Activated CD8-positive, alpha-beta memory T cell treated with anti-CD3 and anti-CD28 coated beads, Interleukin-2, amount 50 U/mL, for 24 hours (primary cell): ENCODE measurements around the gene AGT.
"Not testable (repeated sequence)": the region's sequence is repeated elsewhere in the genome, so short reads cannot be mapped to it uniquely, and the experiment has no call there.

Experiments used
- DNase-seq: peaks from one replicate; pipeline ENCODE4 v3.0.0-alpha.2; 2020; ENCODE audit errors: extremely low read depth

Gene AGT

DNA sequence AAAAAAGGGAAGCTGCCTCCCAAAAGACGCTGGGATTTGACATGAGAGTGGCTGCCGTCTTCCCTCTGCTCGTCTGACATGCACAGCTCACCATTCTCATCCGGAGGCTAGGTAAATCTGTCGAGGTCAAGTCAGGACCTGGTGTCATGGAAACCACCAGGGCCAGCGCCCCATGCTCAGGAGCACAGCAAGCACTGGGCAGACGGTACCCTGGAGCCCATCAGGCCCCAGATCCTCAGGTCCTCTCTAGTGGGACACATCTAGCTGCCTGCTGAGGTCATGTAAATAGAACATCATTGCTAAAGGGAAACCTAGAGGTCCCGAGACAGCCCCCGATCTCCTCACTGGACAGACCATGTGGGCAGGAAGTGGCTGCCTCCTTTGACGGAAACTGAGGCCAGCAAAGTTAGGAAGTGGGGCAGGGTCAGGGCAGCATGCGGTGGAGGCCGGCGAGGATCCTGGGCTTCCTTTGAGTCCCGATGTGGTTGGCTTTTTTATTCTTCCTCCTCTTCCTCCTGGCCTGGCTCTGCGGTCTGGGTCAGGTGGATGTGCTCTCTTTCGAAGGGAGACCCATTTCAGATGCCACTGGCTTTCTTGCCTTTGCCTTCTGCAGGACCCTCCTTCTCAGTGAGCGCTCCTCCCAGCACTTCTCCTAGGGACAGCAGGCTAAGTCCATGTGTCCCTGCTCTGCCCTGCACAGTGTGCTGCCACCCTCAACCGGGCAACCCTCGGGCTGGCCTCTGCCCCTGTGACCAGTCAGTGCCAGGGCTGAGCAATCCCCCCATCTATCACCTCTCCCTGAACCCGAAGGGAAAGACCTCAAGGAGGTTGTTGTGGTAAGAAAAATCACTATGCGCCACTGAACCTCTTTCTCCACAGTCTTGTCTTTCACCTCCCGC, 5.9 kb downstream of the AGT start:
- DNase-seq: no peak

DNA sequence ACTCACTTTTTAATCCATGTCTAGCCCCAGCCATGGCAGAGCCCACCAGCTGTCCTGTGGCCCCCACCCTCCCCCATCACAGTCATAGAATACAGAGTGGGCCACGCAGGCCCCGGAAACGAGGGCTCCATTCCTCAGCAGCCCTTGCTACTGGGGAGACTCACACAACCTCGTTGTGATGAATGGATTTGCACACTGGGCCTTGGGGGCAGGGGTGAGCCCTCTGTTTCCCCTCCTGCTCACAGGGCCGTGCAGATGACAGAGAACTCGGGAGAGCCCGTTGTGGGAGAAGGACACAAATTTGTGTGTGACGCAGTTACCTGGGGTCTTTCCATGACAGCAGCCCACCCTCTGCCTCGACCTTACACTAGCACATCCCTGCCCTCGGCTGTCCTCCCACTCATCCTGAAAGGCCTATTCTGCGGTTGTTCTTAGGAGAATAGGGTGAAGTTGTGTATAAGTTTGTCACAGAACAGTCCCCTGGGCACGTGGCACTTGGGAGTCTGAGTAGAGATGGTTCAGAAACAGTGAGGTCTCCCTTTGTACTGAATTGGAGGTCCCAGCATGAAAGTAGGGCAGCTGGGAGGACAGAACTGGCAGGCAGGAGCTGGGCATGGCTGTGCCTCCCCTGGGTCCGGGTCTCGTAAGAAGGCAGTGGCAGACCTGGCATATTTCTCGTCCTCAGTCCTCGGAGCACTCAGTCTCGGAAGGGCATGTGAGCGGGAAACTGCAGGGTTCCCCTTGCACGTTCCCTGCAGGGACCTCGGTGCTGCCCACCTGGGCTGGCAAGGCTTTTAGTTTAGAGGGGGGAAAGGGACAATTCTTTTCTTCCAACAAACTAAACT, 6.8 kb downstream of the AGT start:
- no peak for DNase-seq

DNA sequence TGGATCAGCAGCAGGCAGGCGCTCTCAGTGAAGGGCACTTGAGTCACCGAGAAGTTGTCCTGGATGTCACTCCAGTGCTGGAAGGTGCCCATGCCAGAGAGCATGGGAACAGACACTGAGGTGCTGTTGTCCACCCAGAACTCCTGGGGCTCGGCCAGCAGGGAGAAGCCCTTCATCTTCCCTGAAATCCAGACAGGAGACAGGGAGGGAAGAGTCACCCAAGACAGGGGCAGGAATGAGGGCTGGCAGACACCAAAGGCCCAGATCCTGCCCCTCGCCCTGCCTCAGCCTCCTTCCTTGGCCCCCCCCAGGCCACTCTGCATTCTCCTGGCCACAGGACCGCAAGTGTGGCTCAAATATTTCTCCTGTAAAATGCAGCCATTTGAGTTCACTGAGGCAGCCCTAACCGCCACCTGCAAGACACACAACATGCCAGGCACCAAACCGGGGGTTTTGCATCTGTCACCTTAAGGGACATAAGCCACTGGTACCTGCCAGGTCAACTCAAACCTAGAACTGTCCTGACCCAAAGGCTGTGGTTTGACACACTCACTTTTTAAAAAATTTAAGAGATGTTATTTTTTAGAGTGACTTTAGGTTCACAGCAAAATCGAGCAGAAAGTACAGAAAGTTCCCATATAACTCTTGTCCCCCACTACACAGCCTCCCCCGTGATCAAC, 7.8 kb downstream of the AGT start:
- DNase-seq: no peak

DNA sequence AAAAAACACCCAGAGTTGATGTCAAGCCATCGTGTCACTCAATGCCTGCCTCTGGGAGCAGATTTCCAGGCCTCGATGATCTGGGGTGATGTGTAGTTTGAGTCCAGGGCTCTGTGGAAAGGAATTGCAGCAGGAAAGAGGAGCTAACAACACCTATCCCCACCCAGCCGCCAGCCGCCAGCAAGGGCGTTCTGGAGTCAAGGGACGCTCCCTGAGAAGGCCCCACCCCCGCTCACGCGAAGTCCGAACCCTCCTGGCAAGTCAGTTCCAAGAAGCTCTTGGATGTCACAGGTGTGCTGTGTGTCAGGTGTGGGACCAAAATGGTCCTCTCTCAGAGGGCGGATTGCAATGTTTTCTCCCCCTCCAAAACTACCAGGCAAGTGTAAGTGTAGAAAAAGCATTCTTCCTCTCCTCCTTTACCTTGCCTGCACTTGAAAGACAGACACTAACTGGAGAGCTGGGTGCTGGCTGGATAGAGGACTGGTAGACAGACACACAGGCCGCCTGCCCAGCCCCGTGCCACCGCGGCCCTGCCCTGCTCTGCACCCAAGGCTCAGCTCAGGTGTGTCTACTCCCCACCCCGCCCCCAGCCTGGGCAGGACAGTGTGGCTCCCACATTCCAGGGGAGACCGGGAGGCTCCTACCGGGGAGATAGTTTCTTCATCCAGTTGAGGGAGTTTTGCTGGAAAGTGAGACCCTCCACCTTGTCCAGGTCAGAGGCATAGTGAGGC, 8.5 kb downstream of the AGT start:
- DNase-seq: no peak

DNA sequence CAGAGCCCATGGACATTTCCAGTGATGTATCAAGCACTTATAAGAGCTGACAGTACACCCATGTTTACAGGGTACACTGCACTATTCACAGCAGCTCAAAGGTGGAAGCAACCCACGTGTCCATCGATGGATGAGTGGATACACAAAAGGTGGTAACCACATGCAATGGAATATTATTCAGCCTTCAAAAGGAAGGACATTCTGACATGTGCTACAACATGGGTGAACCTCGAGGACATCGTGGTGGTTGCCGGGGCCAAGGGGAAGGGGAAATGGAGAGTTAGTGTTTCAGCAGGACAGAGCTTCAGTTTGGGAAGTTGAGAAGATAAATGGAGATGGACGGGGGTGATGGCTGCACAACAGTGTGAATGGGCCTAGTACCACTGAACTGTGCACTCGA, 9.1 kb downstream of the AGT start:
- no peak for DNase-seq

DNA sequence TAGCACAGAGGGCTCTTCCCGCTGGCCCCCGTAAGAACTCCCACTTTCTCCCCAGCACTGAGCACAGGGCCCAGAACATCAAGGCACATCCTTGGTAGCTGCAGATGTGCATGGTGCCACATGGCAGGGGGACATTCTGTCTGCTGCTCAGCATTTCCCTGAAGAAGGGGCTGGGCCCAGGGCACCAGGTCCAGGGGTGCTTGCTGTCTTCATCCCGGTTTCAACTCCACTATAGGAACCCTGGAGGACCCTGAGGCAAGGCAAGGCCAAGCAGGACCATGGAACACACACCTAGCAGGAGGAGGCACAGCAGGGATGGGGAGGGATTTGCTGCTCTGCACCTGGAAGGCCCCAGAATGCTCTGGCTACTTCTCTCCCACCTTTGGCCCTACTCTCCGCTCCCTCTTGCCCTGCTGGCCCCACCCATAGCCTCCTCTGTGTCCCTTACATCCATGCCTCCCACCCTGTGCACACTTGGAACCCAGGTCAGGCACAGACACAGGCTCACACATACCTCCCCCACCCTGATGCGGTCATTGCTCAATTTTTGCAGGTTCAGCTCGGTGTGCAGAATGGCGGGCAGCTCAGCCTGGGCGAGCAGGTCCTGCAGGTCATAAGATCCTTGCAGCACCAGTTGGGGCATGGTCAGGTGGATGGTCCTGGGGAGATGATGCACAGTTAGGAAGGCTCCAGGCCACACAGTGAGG, 10.1 kb downstream of the AGT start:
- DNase-seq: no peak

DNA sequence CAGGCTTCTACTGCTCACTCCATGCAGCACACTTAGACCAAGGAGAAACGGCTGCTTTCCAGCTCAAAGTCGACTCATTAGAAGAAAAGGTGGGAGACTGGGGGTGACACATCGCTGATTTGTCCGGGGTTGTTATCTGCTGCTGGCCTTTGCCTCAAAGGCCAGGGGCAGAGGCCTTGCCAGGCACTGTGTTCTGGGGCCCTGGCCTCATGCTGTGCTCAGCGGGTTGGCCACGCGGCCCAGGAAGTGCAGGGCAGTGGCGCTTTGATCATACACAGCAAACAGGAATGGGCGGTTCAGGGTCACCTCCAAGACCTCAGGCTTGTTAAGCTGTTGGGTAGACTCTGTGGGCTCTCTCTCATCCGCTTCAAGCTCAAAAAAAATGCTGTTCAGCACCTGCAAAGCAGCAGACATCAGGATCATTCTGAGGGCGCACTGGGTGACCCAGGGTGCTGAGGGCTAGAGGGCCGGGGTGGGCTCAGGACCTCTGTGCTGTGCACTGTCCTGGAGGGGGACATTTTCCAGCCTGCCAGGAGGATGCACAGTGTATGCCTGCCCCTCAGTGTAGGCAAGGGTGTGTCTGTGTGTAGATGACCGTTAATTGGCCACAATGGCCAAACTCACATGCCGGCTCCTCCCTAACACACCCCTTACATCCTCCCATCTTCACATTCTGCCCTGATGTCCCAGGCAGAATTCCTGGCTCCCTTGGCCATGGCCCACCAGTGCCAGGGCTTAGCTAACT, 10.8 kb downstream of the AGT start:
- DNase-seq: no peak

DNA sequence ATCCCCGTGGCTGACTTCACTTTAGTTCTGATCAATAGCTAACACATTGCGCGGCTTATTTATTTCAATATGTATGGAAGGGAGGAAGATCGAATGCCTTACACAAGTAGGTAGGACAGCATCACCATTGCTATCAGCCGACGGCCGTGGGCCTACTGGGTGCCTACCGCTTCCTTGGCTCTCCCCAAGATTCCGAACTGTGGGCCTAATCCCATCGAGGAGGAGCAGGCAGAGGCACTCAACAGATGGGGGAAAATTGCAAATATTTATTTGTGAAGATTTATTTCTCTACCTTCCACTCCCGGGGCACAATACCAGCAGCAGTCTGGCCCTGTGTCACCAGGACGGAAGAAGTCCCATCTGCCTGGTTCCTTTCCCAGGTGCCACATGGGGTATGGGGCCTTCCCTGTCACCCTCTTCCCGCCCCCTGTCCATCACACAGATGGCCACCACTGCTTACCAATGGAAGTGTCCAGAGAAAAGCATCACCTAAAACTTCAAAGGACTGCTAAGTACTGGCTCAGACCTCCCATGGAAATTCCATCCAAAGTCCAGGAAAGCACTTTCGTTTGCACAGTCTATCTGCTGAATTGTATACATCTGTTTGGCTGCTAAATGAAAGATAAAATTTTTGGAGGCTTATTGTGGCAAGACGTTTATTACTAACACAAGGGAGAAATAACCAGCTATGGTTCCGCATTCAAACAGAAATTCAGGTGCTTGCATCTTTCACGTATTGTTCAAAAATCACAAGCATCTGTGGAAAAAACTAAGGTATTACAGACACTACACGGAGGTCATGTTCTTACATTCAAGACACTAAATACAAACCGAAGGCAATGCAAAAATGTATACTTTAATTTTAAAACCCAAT, 11.8 kb downstream of the AGT start:
- no peak for DNase-seq

DNA sequence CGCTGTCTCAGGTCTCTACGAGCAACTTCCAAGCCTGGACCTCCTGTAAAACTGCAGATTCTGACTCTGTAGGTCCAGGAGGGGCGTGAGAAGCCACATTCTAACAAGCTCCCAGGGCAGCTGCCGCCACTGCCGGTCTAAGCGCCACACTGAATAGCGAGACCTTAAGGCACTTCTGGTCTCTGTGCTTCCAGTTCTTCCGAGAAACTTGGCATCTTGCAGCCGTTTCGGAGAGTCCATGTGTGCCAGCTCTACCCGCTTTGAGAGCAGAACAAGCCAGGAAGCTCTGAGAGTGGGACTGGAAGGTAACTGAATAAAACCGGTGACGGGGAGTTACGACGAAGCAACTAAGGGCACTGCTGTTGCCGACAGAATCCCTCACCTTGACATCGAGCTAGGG, 12.5 kb downstream of the AGT start:
- no peak for DNase-seq

DNA sequence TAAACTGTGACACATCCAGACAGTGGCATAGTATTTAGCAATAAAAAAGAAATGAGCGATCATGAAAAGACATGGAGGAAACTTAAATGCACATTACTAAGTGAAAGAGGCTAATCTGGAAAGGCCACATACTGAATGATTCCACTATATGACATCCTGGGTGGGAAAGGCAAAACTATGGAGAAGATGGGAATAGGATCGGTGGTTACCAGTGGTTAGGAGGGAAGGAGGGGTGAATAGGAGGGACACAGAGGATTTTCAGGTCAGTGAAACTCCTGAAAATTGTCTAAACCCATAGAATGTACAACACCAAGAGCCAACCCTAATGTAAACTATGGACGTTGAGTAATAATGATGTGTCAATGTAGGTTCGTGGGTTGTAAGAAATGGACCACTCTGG, 13.8 kb downstream of the AGT start:
- no peak for DNase-seq

DNA sequence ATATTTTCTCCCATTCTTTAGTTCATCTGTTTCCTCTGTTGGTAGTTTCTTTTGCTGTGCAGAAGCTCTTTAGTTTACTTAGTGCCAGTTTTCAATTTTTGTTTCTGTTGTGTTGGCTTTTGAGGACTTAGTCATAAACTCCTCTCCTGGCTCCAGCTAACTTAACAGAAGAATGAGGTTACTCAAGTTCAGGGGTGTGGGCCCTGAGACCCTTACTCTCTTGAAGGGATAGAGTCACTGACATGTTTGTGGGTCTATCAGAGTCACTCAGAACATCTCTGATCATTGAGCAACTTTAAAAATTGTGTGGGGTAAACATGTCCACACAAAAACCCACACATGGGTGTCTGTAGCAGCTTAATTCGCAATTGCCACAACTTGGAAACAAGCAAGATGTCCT, 14.2 kb downstream of the AGT start:
- no peak for DNase-seq

DNA sequence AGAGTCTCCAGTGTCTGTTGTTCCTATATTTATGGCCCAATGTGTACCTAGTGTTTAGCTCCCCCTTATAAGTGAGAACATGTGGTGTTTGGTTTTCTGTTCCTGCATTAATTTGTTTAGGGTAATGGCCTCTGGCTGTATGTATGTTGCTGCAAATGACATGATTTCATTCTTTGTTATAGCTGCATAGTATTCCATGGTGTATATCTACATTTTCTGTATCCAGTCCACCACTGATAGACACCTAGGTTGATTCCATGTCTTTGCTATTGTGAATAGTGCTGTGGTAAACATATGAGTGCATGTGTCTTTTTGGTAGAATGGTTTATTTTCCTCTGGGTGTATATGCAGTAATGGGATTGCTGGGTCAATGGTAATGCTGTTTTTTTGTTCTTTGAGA, 15.0 kb downstream of the AGT start:
- not testable (repeated sequence) for DNase-seq

DNA sequence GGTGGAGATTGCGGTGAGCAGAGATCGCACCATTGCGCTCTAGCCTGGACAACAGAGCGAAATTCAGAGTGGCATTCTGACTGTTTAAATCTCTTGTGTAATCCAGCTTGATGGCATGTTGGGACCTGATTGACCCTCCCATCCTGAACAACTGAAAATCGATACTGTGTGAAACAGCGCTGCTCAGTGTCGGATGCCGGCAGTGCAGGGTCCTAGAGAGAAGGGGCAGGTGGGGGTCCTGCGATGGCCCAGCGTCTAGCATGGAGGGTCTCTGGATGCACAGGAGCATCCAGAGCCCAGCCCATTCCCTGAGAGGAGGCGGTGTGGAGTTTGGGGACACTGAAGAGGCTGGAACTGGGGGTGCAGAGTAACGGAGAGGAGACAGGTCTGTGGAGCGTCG, 15.8 kb downstream of the AGT start:
- DNase-seq: no peak

DNA sequence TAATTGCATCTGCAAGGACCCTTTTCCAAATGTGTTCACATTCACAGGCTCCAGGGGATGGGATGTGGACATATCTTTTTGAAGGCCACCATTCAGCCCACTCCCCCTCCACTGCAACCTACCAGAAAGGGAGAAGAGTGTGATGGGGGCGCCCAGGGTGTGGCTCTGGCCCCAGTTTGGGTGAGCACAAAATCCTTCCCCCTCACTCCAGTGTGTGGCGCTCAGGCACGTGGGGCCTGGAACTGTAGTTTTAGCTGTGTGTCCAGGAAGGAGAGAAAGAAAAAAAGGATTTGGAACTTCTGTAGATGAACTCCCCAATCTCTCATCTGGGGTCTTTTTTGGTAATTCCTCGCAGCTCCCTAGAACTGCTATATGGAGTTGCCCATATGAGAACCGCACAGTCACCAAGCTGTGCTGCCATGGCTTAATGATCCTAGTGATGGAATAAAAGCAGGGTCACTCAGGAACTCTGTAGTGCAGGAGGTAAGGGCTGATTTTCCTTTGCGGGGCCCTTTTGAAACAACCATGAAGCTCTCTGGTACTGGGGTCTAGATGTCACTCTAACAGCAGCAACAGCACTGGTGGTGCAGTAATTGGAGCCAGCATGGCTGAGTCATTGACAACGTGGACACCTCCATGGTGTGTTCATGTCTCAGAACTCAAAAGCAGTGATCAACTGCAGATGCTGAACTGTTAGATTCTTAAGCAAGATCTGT, 17.0 kb downstream of the AGT start:
- DNase-seq: no peak

DNA sequence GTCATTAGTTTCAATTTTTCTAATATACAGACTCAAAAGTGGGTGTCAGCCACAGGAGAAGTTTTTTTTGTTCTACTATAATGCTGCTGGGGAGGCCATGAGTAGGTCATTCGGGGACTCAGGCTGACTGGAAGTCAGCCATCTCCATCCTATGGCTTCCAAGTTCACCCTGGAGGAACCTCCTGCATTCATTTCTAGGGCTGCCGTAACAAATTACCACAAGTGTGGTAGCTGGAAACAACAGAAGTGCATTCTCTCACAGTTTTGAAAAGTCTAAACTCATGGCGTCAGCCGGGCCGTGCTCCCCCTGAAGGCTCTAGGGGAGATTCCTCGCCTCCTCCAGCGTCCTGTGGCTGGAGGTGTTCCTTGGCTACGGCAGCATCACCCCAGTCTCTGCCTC, 17.7 kb downstream of the AGT start:
- no peak for DNase-seq

DNA sequence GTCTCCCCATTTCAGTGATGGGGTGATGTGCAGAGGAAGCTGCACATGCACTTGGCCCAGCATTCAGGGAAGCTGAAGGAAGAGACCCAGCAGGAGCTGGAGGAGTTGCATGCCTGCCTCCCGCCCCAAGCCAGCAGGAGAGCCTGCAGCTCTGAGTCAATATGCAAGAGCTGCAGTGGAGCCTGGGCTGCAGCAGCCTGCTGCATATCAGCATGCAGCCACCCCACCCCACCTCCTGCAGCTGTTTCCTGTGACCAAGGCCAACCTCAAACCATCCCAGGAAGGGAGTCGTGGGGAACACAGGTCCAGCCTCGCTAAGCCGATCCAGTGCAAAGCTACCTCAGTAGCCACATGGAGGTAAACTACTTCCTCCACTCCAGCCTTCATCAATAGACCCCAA, 18.9 kb downstream of the AGT start:
- DNase-seq: no peak

DNA sequence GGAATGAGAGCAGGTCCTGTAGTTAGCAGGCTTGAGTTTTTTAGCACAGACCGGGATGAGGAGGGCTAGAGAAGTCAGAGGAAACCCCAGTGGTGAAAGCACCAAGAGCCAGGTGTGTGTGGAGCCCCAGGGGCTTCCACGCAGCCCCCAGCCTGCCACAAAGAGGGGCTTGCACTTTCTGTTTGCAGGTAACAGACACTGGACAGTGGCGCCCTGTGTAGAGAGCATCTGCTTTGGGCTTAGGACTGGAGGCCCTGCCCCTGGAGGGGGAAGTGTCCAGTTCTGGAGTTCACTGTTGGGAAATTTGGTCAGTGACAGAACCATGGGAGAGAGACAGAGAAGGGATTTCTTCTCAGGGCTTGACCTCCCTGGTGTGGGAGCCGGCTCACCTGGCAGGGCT, 19.5 kb downstream of the AGT start:
- DNase-seq: no peak

DNA sequence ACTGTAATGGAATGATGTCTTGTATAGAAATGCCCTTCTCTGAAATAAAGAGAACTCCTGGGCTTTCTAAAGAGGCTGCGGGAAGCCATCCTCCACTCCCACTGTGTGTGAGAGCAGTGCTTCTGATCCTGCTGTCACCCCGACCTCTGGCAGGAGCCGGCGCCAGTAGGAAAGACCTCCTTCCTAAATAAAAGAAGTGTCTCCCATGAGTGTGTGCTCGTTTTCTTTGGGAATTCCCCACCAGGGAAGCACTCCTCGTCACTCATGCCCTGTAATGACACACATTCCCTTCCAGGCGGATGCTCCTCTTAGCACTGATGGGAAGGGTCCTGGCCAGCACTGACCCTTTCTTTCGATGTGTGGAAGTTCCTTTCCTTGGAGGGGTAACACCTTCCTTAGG, 20.1 kb downstream of the AGT start:
- no peak for DNase-seq

DNA sequence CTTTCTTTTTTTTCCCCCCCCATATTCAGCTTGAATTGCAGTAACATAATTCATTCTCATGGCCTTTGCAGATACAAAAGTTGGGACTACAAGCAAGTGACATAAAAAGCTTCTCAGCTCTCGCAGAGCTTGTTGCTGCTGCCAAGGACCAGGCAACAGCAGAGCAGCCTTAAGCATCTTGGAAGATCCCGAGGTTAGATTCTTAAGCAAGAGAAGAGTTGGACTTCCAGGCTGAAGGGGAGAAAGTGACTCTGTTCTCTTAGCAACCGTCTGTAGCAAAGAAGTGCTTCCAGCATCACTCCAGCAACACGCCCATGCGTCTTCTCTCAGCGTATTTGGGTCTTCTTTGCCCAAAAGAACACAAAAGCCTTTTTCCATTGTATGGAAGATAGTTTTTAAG, 20.7 kb downstream of the AGT start:
- DNase-seq: no peak
